Measurements from ENCODE around the gene PTPRN2. TPM values are rescaled to one million over a fixed set of nuclear protein-coding genes. Genes with fewer than 3 reads are reported as not detected.

Gene PTPRN2
- total RNA-seq, 1 experiment from 2014 or later: 1.1 TPM

DNA sequence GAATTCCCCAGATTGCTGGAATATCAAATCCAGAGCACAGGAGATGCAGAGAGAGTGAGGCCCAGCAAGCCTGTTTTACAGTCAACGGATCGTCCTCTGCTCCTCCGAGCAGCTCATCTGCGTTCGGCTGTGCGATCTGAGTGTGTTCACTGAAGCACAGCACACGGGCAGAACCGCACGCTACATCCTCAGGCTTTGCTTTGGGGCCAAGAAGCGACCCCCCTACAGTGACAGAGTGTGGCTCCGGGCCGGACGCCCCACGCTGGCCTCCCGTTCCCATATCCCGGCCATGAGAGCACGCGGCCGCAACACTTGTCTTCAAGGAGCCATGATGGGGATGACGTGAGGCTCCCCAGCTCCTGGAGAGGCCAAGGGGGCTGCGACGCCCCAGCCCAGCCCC, 819.4 kb downstream of the PTPRN2 start:
- intact Hi-C loops (cut with micrococcal nuclease; ENCODE audit: unreplicated experiment) (no loop called here), in situ Hi-C loops (cut with HindIII; ENCODE audit: low pct_unique_long_range_greater_than_20kb, low sequenced_read_pairs) (no loop called here)
- no peaks in the 10 kb centered on the region for H3K4me1 ChIP-seq (ENCODE audit: control insufficient read depth, insufficient read depth, low read length)
- no TSS peak for BruUV-seq (replicated peaks)
- no peak for DNase-seq (ENCODE audit: low read depth, low spot score)
- H3K36me3 ChIP-seq (ENCODE audit: control insufficient read depth, insufficient read depth, low read length): no peaks in the 10 kb centered on the region
- H3K4me3 ChIP-seq (ENCODE audit: low read depth in 2 of 2, low read length in 2 of 2): no peak overlapping the region
- no peak for ATAC-seq
- ChIA-PET CTCF (no interaction called here), POLR2A (no interaction called here)
- TF ChIP-seq POLR2AphosphoS5 (IDR thresholded peaks at IDR 0.05; ENCODE audit: low read depth, low read length) (no peak), TCF7L2 (IDR thresholded peaks at IDR 0.05; ENCODE audit: low read depth, low read length) (no peak), SIN3A (IDR thresholded peaks at IDR 0.05; ENCODE audit: borderline replicate concordance, insufficient read depth, low read depth, low read length) (no peak)
- TF ChIP-seq, protein P1, sequence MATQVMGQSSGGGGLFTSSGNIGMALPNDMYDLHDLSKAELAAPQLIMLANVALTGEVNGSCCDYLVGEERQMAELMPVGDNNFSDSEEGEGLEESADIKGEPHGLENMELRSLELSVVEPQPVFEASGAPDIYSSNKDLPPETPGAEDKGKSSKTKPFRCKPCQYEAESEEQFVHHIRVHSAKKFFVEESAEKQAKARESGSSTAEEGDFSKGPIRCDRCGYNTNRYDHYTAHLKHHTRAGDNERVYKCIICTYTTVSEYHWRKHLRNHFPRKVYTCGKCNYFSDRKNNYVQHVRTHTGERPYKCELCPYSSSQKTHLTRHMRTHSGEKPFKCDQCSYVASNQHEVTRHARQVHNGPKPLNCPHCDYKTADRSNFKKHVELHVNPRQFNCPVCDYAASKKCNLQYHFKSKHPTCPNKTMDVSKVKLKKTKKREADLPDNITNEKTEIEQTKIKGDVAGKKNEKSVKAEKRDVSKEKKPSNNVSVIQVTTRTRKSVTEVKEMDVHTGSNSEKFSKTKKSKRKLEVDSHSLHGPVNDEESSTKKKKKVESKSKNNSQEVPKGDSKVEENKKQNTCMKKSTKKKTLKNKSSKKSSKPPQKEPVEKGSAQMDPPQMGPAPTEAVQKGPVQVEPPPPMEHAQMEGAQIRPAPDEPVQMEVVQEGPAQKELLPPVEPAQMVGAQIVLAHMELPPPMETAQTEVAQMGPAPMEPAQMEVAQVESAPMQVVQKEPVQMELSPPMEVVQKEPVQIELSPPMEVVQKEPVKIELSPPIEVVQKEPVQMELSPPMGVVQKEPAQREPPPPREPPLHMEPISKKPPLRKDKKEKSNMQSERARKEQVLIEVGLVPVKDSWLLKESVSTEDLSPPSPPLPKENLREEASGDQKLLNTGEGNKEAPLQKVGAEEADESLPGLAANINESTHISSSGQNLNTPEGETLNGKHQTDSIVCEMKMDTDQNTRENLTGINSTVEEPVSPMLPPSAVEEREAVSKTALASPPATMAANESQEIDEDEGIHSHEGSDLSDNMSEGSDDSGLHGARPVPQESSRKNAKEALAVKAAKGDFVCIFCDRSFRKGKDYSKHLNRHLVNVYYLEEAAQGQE (IDR thresholded peaks at IDR 0.05; ENCODE audit: insufficient read depth in 1 of 2, low read depth in 2 of 2, low read length in 1 of 2): no peak
- TF ChIP-seq, protein P2, sequence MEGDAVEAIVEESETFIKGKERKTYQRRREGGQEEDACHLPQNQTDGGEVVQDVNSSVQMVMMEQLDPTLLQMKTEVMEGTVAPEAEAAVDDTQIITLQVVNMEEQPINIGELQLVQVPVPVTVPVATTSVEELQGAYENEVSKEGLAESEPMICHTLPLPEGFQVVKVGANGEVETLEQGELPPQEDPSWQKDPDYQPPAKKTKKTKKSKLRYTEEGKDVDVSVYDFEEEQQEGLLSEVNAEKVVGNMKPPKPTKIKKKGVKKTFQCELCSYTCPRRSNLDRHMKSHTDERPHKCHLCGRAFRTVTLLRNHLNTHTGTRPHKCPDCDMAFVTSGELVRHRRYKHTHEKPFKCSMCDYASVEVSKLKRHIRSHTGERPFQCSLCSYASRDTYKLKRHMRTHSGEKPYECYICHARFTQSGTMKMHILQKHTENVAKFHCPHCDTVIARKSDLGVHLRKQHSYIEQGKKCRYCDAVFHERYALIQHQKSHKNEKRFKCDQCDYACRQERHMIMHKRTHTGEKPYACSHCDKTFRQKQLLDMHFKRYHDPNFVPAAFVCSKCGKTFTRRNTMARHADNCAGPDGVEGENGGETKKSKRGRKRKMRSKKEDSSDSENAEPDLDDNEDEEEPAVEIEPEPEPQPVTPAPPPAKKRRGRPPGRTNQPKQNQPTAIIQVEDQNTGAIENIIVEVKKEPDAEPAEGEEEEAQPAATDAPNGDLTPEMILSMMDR (IDR thresholded peaks at IDR 0.05): no peak
- no peaks in the 10 kb centered on the region for H3K27me3 ChIP-seq (ENCODE audit: control insufficient read depth, insufficient read depth, low read length)
- no peaks in the 10 kb centered on the region for H3K9me3 ChIP-seq (ENCODE audit: control insufficient read depth, insufficient read depth, low read depth, low read length)
- H3K27ac ChIP-seq (ENCODE audit: low read length): no peak overlapping the region

DNA sequence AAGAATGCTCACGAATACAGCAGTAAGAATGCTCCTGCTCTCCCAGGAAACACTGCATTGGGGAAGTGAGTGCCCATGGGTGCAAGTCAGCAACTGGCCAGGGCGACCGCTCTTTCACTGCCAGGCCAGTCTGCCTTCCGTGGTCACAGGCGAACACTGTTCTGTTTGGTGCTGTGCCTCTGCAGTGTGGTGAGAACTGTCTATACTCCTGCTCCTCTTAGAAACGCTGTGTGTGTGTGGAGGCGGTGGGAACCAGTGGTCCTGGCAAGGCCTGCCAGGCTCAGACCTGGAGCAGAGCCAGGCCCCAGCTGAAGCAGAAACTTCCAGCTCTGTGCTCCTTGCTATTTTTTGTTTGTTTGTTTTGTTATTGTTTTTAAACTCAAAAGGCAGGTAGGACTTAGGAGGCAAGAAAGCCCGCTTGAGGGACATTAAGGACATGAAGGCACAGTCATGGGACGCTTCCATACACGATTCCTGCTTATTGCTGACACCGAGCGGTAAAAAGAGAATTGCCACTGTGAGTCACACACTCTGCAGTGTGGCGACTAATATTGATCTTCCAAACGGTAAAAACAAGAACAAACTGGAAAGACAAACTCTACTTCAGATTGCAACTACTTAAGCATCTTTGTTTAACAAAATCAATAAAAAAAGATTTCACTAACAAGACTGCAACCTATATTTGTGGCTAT, 820.0 kb downstream of the PTPRN2 start:
- Histone ChIP-seq H3K27me3 (ENCODE audit: control insufficient read depth, insufficient read depth, low read length) (no peaks in the 10 kb centered on the region), H3K27ac (ENCODE audit: low read length) (no peak overlapping the region), H3K9me3 (ENCODE audit: control insufficient read depth, insufficient read depth, low read depth, low read length) (no peaks in the 10 kb centered on the region), H3K4me1 (ENCODE audit: control insufficient read depth, insufficient read depth, low read length) (no peaks in the 10 kb centered on the region), H3K36me3 (ENCODE audit: control insufficient read depth, insufficient read depth, low read length) (no peaks in the 10 kb centered on the region), H3K4me3 (ENCODE audit: low read depth in 2 of 2, low read length in 2 of 2) (no peak overlapping the region)
- intact Hi-C loops (cut with micrococcal nuclease; ENCODE audit: unreplicated experiment) (no loop called here), in situ Hi-C loops (cut with HindIII; ENCODE audit: low pct_unique_long_range_greater_than_20kb, low sequenced_read_pairs) (no loop called here)
- no TSS peak for BruUV-seq (replicated peaks)
- ChIA-PET POLR2A (interaction anchor here (0.5 kb wide), 1 partner anchor 10 kb away, joined by 11 read pairs; no protein-coding TSS in a partner anchor), CTCF (no interaction called here)
- ATAC-seq (no peak), DNase-seq (ENCODE audit: low read depth, low spot score) (no peak)
- TF ChIP-seq POLR2AphosphoS5 (IDR thresholded peaks at IDR 0.05; ENCODE audit: low read depth, low read length) (no peak), SIN3A (IDR thresholded peaks at IDR 0.05; ENCODE audit: borderline replicate concordance, insufficient read depth, low read depth, low read length) (no peak), TCF7L2 (IDR thresholded peaks at IDR 0.05; ENCODE audit: low read depth, low read length) (no peak)
- TF ChIP-seq, protein P2 (IDR thresholded peaks at IDR 0.05): no peak
- TF ChIP-seq, protein P1 (IDR thresholded peaks at IDR 0.05; ENCODE audit: insufficient read depth in 1 of 2, low read depth in 2 of 2, low read length in 1 of 2): no peak
